ENCODE measurements around the gene WNT9B. TPM values are rescaled to one million over a fixed set of nuclear protein-coding genes. Genes with fewer than 3 reads are reported as not detected.

The WNT9B gene
- total RNA-seq, 2 donors from 2014 or later = 0.85 to 1.5 TPM

- no peak for TF ChIP-seq POLR2AphosphoS5 (IDR thresholded peaks at IDR 0.05)
- TF ChIP-seq, protein P1, sequence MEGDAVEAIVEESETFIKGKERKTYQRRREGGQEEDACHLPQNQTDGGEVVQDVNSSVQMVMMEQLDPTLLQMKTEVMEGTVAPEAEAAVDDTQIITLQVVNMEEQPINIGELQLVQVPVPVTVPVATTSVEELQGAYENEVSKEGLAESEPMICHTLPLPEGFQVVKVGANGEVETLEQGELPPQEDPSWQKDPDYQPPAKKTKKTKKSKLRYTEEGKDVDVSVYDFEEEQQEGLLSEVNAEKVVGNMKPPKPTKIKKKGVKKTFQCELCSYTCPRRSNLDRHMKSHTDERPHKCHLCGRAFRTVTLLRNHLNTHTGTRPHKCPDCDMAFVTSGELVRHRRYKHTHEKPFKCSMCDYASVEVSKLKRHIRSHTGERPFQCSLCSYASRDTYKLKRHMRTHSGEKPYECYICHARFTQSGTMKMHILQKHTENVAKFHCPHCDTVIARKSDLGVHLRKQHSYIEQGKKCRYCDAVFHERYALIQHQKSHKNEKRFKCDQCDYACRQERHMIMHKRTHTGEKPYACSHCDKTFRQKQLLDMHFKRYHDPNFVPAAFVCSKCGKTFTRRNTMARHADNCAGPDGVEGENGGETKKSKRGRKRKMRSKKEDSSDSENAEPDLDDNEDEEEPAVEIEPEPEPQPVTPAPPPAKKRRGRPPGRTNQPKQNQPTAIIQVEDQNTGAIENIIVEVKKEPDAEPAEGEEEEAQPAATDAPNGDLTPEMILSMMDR (IDR thresholded peaks at IDR 0.05) = no peak
- TF ChIP-seq POLR2A (IDR thresholded peaks at IDR 0.05) = no peak
- no peak overlapping the region for H3K27ac ChIP-seq
- 82% methylated on average over 5 of the region's 5 CpGs for WGBS
- peaks cover 0 to 5% of the 10 kb centered on the region in 2 donors for H3K36me3 ChIP-seq
- no peaks in the 10 kb centered on the region for H3K27me3 ChIP-seq (replicated peaks; ENCODE audit: insufficient read depth)
- no peaks in the 10 kb centered on the region for H3K9me3 ChIP-seq
- intact Hi-C loops (cut with DNase I) = no loop called here
- DNase-seq (ENCODE audit: low spot score) = no peak
- H3K4me1 ChIP-seq (replicated peaks) = no peaks in the 10 kb centered on the region
- no peak overlapping the region for H3K4me3 ChIP-seq
Measured at GRCh38 chr17:46925185-46925868, 73.9 kb downstream of the WNT9B start.

- TF ChIP-seq POLR2A (IDR thresholded peaks at IDR 0.05) (no peak), POLR2AphosphoS5 (IDR thresholded peaks at IDR 0.05) (no peak)
- TF ChIP-seq, protein P1 (IDR thresholded peaks at IDR 0.05) = no peak
- Histone ChIP-seq H3K36me3 (peaks cover 6 to 24% of the 10 kb centered on the region in 2 donors), H3K4me3 (no peak overlapping the region), H3K9me3 (no peaks in the 10 kb centered on the region), H3K27ac (no peak overlapping the region), H3K27me3 (replicated peaks; ENCODE audit: insufficient read depth) (no peaks in the 10 kb centered on the region), H3K4me1 (replicated peaks) (no peaks in the 10 kb centered on the region)
- no peak for DNase-seq (ENCODE audit: low spot score)
- WGBS = 81% methylated on average over 10 of the region's 10 CpGs
- intact Hi-C loops (cut with DNase I) = no loop called here
Measured at GRCh38 chr17:46928467-46929261, 77.3 kb downstream of the WNT9B start.

GRCh38 chr17:46929413-46929812, 78.0 kb downstream of the WNT9B start:
- H3K9me3 ChIP-seq = no peaks in the 10 kb centered on the region
- peaks cover 6 to 31% of the 10 kb centered on the region in 2 donors for H3K36me3 ChIP-seq
- DNase-seq (ENCODE audit: low spot score) = no peak
- H3K4me3 ChIP-seq = no peak overlapping the region
- no peak overlapping the region for H3K27ac ChIP-seq
- TF ChIP-seq POLR2AphosphoS5 (IDR thresholded peaks at IDR 0.05) = no peak
- TF ChIP-seq, protein P1 (IDR thresholded peaks at IDR 0.05) = no peak
- no peak for TF ChIP-seq POLR2A (IDR thresholded peaks at IDR 0.05)
- 75% methylated on average over 6 of the region's 6 CpGs for WGBS
- H3K4me1 ChIP-seq (replicated peaks) = no peaks in the 10 kb centered on the region
- intact Hi-C loops (cut with DNase I) = no loop called here
- no peaks in the 10 kb centered on the region for H3K27me3 ChIP-seq (replicated peaks; ENCODE audit: insufficient read depth)

GRCh38 chr17:46930051-46930450, 78.7 kb downstream of the WNT9B start:
- peaks cover 6 to 38% of the 10 kb centered on the region in 2 donors for H3K36me3 ChIP-seq
- intact Hi-C loops (cut with DNase I) = no loop called here
- no peak for DNase-seq (ENCODE audit: low spot score)
- no peaks in the 10 kb centered on the region for H3K27me3 ChIP-seq (replicated peaks; ENCODE audit: insufficient read depth)
- no peak overlapping the region for H3K4me3 ChIP-seq
- no peak overlapping the region for H3K27ac ChIP-seq
- TF ChIP-seq POLR2A (IDR thresholded peaks at IDR 0.05) = no peak
- TF ChIP-seq POLR2AphosphoS5 (IDR thresholded peaks at IDR 0.05) = no peak
- TF ChIP-seq, protein P1 (IDR thresholded peaks at IDR 0.05) = no peak
- no peaks in the 10 kb centered on the region for H3K9me3 ChIP-seq
- WGBS = 86% methylated on average over 4 of the region's 4 CpGs
- H3K4me1 ChIP-seq (replicated peaks) = no peaks in the 10 kb centered on the region

Measured in prostate gland (tissue), 2 donors.